HepG2 (cell line): ENCODE results near the gene ACER3. TPM values are rescaled to one million over a fixed set of nuclear protein-coding genes. Genes with fewer than 3 reads are reported as not detected.

ENCODE experiments used
- ATAC-seq: fragments of 200-7000 bp; cut with Tn5 transposase; 3 replicates; pipeline ENCODE4 v1.9.1; 2020; ENCODE audit warnings: mild to moderate bottlenecking, moderate library complexity
- BruUV-seq: library from RNA; stranded (reverse); fragments of 400-500 nt; replicated peaks from 2 replicates; lab custom pipeline; 2021; lab: Mats Ljungman, UMichigan
- CTCF ChIA-PET: fragments of 300-600 bp; formaldehyde crosslinking; extraction: SDS; loops from one replicate; lab custom pipeline; 2021; ENCODE audit warnings: low total read pairs, inconsistent platforms, low intra/inter-chr PET ratio; lab: Yijun Ruan, JAX
- POLR2A ChIA-PET: fragments of 350-600 bp; sonication (Branson Sonifier 250); formaldehyde crosslinking; loops from one replicate; lab custom pipeline; 2020; ENCODE audit warnings: antibody characterized with exemption, inconsistent platforms; lab: Yijun Ruan, JAX
- DNase-seq: peaks from one replicate; pipeline ENCODE4 v3.0.0-alpha.2; 2015; ENCODE audit warnings: low spot score
- FAIRE-seq: peaks from 3 replicates; lab custom pipeline; 2011; peaks lifted over from hg19 to GRCh38; lab: Jason Lieb, UNC
- H2AFZ ChIP-seq: one replicate; pipeline ENCODE4 v1.6.1; 2011; ENCODE audit warnings: low read length, inconsistent platforms
- H3K27ac ChIP-seq: fragments of 300-600 bp; 3 replicates; pipeline ENCODE4 v1.8.0; 2011; ENCODE audit warnings: mixed run types, mild to moderate bottlenecking, mixed read lengths, low read length, inconsistent platforms; ENCODE audit not compliant: insufficient read depth; ENCODE audit errors: extremely low read length
- H3K27me3 ChIP-seq, 2 experiments: fragments of 200-600 bp in 1 of 2; 2 replicates in 1 of 2; 3 replicates in 1 of 2; pipeline versions ENCODE4 v1.6.0 to v1.8.0; 2011; ENCODE audit warnings: low read length in 2 of 2, mild to moderate bottlenecking in 2 of 2, moderate library complexity in 2 of 2, inconsistent platforms in 1 of 2; ENCODE audit not compliant: insufficient read depth in 2 of 2, control insufficient read depth in 1 of 2
- H3K36me3 ChIP-seq, 2 experiments: fragments of 200-600 bp in 1 of 2; replicated peaks in 1 of 2; 2 replicates in 1 of 2; 3 replicates in 1 of 2; pipeline versions ENCODE4 v1.5.1 to v1.8.0; 2011; ENCODE audit warnings: low read length in 2 of 2, inconsistent platforms in 1 of 2; ENCODE audit not compliant: insufficient read depth in 2 of 2, control insufficient read depth in 1 of 2
- H3K4me1 ChIP-seq: 2 replicates; pipeline ENCODE4 v1.5.1; 2012; ENCODE audit warnings: low read length, inconsistent platforms; ENCODE audit not compliant: insufficient read depth
- H3K4me2 ChIP-seq: 2 replicates; pipeline ENCODE4 v1.6.0; 2011; ENCODE audit warnings: low read depth, low read length, inconsistent platforms
- H3K4me3 ChIP-seq, 3 experiments: fragments of 200-600 bp in 1 of 3; sonication (generic), shearing (Covaris generic) in 1 of 3; replicated peaks in 1 of 3; 2 replicates each; pipeline ENCODE4 v1.5.1; 2011 to 2016; ENCODE audit warnings: low read length in 3 of 3, inconsistent platforms in 2 of 3, low read depth in 2 of 3, mild to moderate bottlenecking in 2 of 3, control low read depth in 1 of 3, mixed read lengths in 1 of 3; ENCODE audit not compliant: insufficient read depth in 1 of 3
- H3K79me2 ChIP-seq: one replicate; pipeline ENCODE4 v1.6.1; 2011; ENCODE audit warnings: low read length, inconsistent platforms; ENCODE audit not compliant: insufficient read depth
- H3K9ac ChIP-seq: 2 replicates; pipeline ENCODE4 v1.6.0; 2011; ENCODE audit warnings: mild to moderate bottlenecking, low read depth, low read length, inconsistent platforms; ENCODE audit not compliant: insufficient read depth
- H3K9me3 ChIP-seq: 2 replicates; pipeline ENCODE4 v1.5.1; 2012; ENCODE audit warnings: mild to moderate bottlenecking, low read length
- H4K20me1 ChIP-seq: 2 replicates; pipeline ENCODE4 v1.6.0; 2011; ENCODE audit warnings: inconsistent platforms, mild to moderate bottlenecking, low read length, moderate library complexity; ENCODE audit not compliant: insufficient read depth
- GPN1 ChIP-seq: sonication (generic); formaldehyde crosslinking; IDR thresholded peaks from 2 replicates; pipeline ENCODE4 v1.5.1; 2020; ENCODE audit warnings: missing genetic modification reagents, borderline replicate concordance
- JDP2 ChIP-seq: sonication (generic); formaldehyde crosslinking; IDR thresholded peaks from 2 replicates; pipeline ENCODE4 v1.8.1; 2022; ENCODE audit warnings: missing genetic modification reagents, borderline replicate concordance
- POLR2AphosphoS2 ChIP-seq: IDR thresholded peaks from 2 replicates; pipeline ENCODE4 v1.6.1; 2011; ENCODE audit warnings: low read depth, low read length, improper control_type of control experiment
- SMAD1 ChIP-seq: sonication (generic); formaldehyde crosslinking; IDR thresholded peaks from 2 replicates; pipeline ENCODE4 v1.4.0; 2020; ENCODE audit warnings: missing genetic modification reagents, low read depth, mild to moderate bottlenecking, borderline replicate concordance
- STAG1 ChIP-seq: sonication (generic); formaldehyde crosslinking; IDR thresholded peaks from 2 replicates; pipeline ENCODE4 v1.4.0; 2020; ENCODE audit warnings: missing genetic modification reagents
- TARDBP ChIP-seq: sonication (generic); formaldehyde crosslinking; IDR thresholded peaks from 2 replicates; pipeline ENCODE4 v1.8.0; 2022; ENCODE audit warnings: mild to moderate bottlenecking, missing genetic modification reagents
- TFDP2 ChIP-seq: sonication (generic); formaldehyde crosslinking; IDR thresholded peaks from 2 replicates; pipeline ENCODE4 v1.4.0; 2020; ENCODE audit warnings: missing genetic modification reagents
- ZBTB46 ChIP-seq: sonication (generic); formaldehyde crosslinking; IDR thresholded peaks from 2 replicates; pipeline ENCODE4 v1.4.0; 2020; ENCODE audit warnings: mild to moderate bottlenecking, missing genetic modification reagents, borderline replicate concordance
- ZFY ChIP-seq: sonication (generic); formaldehyde crosslinking; IDR thresholded peaks from 2 replicates; pipeline ENCODE4 v1.4.0; 2020; ENCODE audit warnings: missing genetic modification reagents
- ZMYM3 ChIP-seq: sonication (generic); formaldehyde crosslinking; IDR thresholded peaks from 2 replicates; pipeline ENCODE4 v1.5.1; 2020; ENCODE audit warnings: mild to moderate bottlenecking, missing genetic modification reagents
- ZNF616 ChIP-seq: sonication (generic); formaldehyde crosslinking; IDR thresholded peaks from 2 replicates; pipeline ENCODE4 v1.5.0; 2020; ENCODE audit warnings: low read depth, mild to moderate bottlenecking, missing genetic modification reagents
- ZSCAN25 ChIP-seq: sonication (generic); formaldehyde crosslinking; IDR thresholded peaks from 2 replicates; pipeline ENCODE4 v1.8.0; 2022; ENCODE audit warnings: mild to moderate bottlenecking, missing genetic modification reagents
- WGBS: methylation state at CpG from one replicate; pipeline ENCODE4 v1.1.6; 2017; ENCODE audit warnings: low lambda C conversion rate; 5-methylcytosine and 5-hydroxymethylcytosine counted together
- in situ Hi-C: cut with HindIII; loops from 2 replicates; pipeline ENCODE4 v1.10.0; 2017; ENCODE audit warnings: low pct_unique_long_range_greater_than_20kb; ENCODE audit not compliant: extremely low pct_ligation_motif_present
- intact Hi-C: fragments of 100-400 bp; cut with micrococcal nuclease; formaldehyde crosslinking; loops from one replicate; pipeline ENCODE4 v1.10.0; 2022; ENCODE audit not compliant: unreplicated experiment
- polyA plus RNA-seq, 8 experiments: library from polyadenylated mRNA; depleted of rRNA in 3 of 8; stranded (reverse) in 7 of 8; unstranded in 1 of 8; fragments of >200 nt; fragmentation: Illumina TruSeq in 4 of 8; extraction: Trizol in 4 of 8; gene quantifications; 2 replicates each; pipeline versions ENCODE4 v1.2.1 to v1.2.3, GENCODE V29; 2011 to 2016; ENCODE audit warnings: low read depth in 4 of 8, missing spikeins in 1 of 8, mixed read lengths in 1 of 8; ENCODE audit not compliant: insufficient read depth in 1 of 8
- total RNA-seq, 5 experiments: library from RNA; depleted of rRNA; stranded (reverse); fragments of >200 nt; fragmentation: Illumina TruSeq; extraction: Trizol; gene quantifications; 2 replicates each; pipeline ENCODE4 v1.2.3, GENCODE V29; 2016; ENCODE audit warnings: low read depth in 1 of 5
- TF ChIP-seq, protein P1 (sequence below): sonication (generic); formaldehyde crosslinking; IDR thresholded peaks from 2 replicates; pipeline ENCODE4 v1.5.1; 2020; ENCODE audit warnings: mild to moderate bottlenecking, missing genetic modification reagents, moderate library complexity
- TF ChIP-seq, protein P2 (sequence below): sonication (generic); formaldehyde crosslinking; IDR thresholded peaks from 2 replicates; pipeline ENCODE4 v1.4.0; 2020; ENCODE audit warnings: missing genetic modification reagents, borderline replicate concordance

ACER3 gene
- total and polyA plus RNA-seq, 2 of the 13 experiments (the other 11 are each of a cell fraction or from before 2014, with no cell fraction given): 6.0 to 9.8 TPM

- Histone ChIP-seq H2AFZ (no peak overlapping the region), H3K27me3 (no peaks in the 10 kb centered on the region), H3K27ac (no peak overlapping the region), H3K9ac (no peak overlapping the region), H3K4me1 (0 out of 2 replicates have a peak, but pooled peaks cover 4% of the 10 kb centered on the region), H3K9me3 (peaks cover 31% of the 10 kb centered on the region), H3K36me3 (no peaks in the 10 kb centered on the region), H3K79me2 (no peaks in the 10 kb centered on the region), H3K4me2 (no peak overlapping the region), H3K4me3 (no peak overlapping the region), H4K20me1 (no peaks in the 10 kb centered on the region)
- FAIRE-seq (no peak), ATAC-seq (no peak), DNase-seq (no peak)
- intact Hi-C loops: no loop called here
- BruUV-seq: no TSS peak
- in situ Hi-C loops: no loop called here
- 55% methylated on average over 2 of the region's 2 CpGs for WGBS
- ChIA-PET CTCF (no interaction called here), POLR2A (no interaction called here)
- TF ChIP-seq ZSCAN25 (CRISPR knock-in tag) (no peak), STAG1 (CRISPR knock-in tag) (no peak), JDP2 (no peak), SMAD1 (no peak), GPN1 (no peak), ZBTB46 (no peak), POLR2AphosphoS2 (no peak), ZFY (CRISPR knock-in tag) (no peak), TFDP2 (no peak), ZMYM3 (no peak), ZNF616 (CRISPR knock-in tag) (no peak), TARDBP (CRISPR knock-in tag) (no peak)
- TF ChIP-seq, protein P1, sequence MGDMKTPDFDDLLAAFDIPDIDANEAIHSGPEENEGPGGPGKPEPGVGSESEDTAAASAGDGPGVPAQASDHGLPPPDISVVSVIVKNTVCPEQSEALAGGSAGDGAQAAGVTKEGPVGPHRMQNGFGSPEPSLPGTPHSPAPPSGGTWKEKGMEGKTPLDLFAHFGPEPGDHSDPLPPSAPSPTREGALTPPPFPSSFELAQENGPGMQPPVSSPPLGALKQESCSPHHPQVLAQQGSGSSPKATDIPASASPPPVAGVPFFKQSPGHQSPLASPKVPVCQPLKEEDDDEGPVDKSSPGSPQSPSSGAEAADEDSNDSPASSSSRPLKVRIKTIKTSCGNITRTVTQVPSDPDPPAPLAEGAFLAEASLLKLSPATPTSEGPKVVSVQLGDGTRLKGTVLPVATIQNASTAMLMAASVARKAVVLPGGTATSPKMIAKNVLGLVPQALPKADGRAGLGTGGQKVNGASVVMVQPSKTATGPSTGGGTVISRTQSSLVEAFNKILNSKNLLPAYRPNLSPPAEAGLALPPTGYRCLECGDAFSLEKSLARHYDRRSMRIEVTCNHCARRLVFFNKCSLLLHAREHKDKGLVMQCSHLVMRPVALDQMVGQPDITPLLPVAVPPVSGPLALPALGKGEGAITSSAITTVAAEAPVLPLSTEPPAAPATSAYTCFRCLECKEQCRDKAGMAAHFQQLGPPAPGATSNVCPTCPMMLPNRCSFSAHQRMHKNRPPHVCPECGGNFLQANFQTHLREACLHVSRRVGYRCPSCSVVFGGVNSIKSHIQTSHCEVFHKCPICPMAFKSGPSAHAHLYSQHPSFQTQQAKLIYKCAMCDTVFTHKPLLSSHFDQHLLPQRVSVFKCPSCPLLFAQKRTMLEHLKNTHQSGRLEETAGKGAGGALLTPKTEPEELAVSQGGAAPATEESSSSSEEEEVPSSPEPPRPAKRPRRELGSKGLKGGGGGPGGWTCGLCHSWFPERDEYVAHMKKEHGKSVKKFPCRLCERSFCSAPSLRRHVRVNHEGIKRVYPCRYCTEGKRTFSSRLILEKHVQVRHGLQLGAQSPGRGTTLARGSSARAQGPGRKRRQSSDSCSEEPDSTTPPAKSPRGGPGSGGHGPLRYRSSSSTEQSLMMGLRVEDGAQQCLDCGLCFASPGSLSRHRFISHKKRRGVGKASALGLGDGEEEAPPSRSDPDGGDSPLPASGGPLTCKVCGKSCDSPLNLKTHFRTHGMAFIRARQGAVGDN (CRISPR knock-in tag): no peak
- TF ChIP-seq, protein P2, sequence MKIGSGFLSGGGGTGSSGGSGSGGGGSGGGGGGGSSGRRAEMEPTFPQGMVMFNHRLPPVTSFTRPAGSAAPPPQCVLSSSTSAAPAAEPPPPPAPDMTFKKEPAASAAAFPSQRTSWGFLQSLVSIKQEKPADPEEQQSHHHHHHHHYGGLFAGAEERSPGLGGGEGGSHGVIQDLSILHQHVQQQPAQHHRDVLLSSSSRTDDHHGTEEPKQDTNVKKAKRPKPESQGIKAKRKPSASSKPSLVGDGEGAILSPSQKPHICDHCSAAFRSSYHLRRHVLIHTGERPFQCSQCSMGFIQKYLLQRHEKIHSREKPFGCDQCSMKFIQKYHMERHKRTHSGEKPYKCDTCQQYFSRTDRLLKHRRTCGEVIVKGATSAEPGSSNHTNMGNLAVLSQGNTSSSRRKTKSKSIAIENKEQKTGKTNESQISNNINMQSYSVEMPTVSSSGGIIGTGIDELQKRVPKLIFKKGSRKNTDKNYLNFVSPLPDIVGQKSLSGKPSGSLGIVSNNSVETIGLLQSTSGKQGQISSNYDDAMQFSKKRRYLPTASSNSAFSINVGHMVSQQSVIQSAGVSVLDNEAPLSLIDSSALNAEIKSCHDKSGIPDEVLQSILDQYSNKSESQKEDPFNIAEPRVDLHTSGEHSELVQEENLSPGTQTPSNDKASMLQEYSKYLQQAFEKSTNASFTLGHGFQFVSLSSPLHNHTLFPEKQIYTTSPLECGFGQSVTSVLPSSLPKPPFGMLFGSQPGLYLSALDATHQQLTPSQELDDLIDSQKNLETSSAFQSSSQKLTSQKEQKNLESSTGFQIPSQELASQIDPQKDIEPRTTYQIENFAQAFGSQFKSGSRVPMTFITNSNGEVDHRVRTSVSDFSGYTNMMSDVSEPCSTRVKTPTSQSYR (CRISPR knock-in tag): no peak
Observed at GRCh38 chr11:76814414-76814813, 46.3 kb upstream of the ACER3 start.
